NT2/D1 (cell line): ENCODE results near the gene KCNH2.

Source experiments
- YY1 ChIP-seq: IDR thresholded peaks from 2 replicates; pipeline ENCODE4 v1.6.1; 2011; ENCODE audit not compliant: insufficient read length, insufficient read depth
- ZNF274 ChIP-seq: IDR thresholded peaks from 2 replicates; pipeline ENCODE4 v1.6.1; 2011; ENCODE audit warnings: mild to moderate bottlenecking, low read depth, low read length

GRCh38 chr7:150993511-150993910 is 15.4 kb upstream of the KCNH2 start:
- TF ChIP-seq YY1, result no peak
- no peak for TF ChIP-seq ZNF274
